ENCODE measurements around the gene IFRD2. TPM values are rescaled to one million over a fixed set of nuclear protein-coding genes. Genes with fewer than 3 reads are reported as not detected.

The IFRD2 gene
- total RNA-seq, 8 experiments from 2014 or later: 13.3 to 111 (median 24.8) TPM

DNA sequence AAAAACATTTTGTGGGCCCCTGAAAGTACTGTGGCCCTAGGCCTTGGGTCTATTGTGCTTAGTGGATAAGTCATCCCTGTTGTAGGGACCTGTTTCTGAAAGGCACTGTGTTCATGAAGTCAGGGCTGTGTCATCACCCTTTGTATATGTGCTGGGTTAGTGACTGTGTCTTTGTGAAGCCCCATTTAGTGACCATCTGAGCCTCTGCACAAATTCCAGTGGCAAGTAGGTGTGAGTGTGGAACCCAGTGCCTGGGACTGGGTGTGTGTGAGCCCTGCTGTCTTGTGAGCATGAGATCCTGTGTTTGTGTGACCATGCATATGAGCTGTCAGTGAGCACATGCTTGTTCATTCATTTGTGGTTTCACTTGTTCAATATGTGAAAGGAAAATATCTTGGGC is 12.4 kb upstream of the IFRD2 start:
- peaks cover 8 to 17% of the 10 kb centered on the region in 2 donors for H3K4me1 ChIP-seq (replicated peaks in 1 of 2)
- in situ Hi-C loops (cut with MboI; ENCODE audit: low pct_unique_long_range_greater_than_20kb in 2 of 9, low sequenced_read_pairs in 9 of 9, unreplicated experiment in 9 of 9): no loop called here
- H3K4me3 ChIP-seq: no peak overlapping the region
- no peak overlapping the region for H3K27ac ChIP-seq
- peak in 1 of 8 experiments; percentile 32 for ATAC-seq (replicated peaks in 6 of 8)

DNA sequence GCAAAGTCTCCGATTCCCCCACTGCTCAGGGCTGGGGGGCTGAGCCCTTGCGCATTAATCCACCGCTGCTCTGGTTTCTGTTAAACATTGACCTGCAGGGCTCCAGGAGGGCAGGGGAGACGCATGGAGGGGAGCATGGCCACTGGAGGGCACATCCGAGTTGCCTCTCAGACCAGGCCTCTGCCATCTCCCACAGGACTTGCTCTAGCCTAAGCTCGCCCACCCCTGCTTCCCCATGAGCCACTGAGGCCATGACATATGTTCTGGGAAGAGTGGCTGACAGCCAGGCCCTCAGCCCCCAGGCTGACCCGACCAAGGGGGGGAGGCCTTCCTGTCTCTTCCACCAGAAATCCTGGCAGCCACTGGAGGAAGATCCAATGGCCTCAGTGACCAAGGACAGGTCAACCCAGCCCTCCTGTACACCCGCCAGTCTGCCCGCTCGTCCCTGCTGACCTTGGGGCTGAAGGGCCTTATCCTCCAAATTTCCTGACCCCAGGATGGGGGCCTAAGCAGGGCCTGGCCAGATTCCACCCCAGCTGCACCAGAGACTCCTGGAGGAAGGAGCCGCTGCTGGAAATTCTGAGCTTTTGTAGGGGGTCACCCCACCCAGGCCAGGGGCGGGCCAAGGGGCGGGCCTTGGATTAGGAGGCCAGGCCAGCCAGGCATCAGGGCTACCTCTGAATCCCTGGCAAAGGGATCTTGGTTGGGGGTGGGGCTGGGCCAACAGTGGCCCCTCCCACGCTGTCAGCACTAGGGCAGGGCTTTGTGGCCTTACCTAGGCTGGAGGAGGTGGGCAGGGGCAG is 11.0 kb upstream of the IFRD2 start, which contains the start of gene HYAL1:
TSS of gene HYAL1 (minus strand) at position 562 of the 803 bp plus-strand sequence. CDS start 618 bp downstream, outside the sequence.
- ATAC-seq (replicated peaks in 6 of 8): peak in 3 of 8 experiments; percentile 6 to 43 (median 13)
- WGBS, 10 experiments: 56 to 80% (median 76%) methylated on average over 1 to 7 of the region's 14 CpGs; no CpG with 5 or more reads in 6 of the 10 experiments
- Histone ChIP-seq H3K27ac (peak within 1 kb of the TSS in 1 of 2 donors; percentile 21), H3K4me1 (replicated peaks in 1 of 2) (peaks cover 12 to 18% of the 10 kb centered on the region in 2 donors), H3K4me3 (no peak within 1 kb of the TSS)
- in situ Hi-C loops (cut with MboI; ENCODE audit: low pct_unique_long_range_greater_than_20kb in 2 of 9, low sequenced_read_pairs in 9 of 9, unreplicated experiment in 9 of 9): no loop called here

DNA sequence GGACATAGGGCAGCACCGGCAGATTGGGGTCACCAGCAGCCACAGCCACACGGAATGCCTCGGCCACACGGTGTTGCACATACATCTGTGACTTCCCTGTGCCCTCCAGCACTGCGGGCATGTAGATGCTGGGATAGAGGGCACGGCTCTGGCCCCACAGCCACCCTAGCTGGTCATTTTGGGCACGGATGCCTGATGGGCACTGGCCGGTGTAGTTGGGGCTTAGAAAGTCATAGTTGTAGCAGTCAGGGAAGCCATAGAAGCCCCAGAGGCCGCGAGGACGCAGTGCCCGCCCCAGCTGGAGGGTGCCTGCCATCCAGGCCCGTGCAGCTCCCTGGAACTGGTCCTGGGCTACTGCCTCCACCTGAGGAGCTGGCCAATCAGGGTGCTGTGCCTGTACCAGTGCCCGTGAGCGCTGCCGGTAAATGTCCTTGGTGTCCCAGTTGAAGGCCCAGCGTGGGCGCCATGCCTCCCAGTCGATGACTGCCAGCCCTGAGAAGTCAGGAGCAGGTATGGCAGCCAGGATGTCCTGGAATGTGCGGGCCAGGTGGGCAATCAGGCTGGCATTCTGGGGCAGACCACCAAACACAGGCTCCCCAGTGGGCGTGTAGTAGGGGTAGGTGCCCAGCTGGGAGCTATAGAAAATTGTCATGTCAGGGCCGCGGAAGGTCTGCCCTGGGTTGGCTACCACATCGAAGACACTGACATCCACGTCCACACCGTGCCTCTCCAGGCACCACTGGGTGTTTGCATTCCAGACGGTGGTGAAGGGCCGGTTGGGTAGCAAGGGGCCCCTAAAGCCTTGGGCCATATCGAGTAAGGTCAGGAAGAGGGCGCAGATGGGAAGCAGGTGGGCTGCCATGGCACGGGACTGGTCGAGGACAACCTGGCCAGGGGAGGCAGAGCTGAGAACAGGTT is 10.1 kb upstream of the IFRD2 start:
- 52 to 100% (median 90%) methylated on average over 2 to 15 of the region's 32 CpGs; no CpG with 5 or more reads in 1 of the 10 experiments for WGBS, 10 experiments

GRCh38 chr3:50300681-50301254 is 8.5 kb upstream of the IFRD2 start:
- peak overlapping the region in 1 of 5 donors; percentile 70 for H3K4me3 ChIP-seq
- no peak overlapping the region for H3K27ac ChIP-seq
- 100% methylated on average over 1 to 2 of the region's 6 CpGs; no CpG with 5 or more reads in 7 of the 10 experiments for WGBS, 10 experiments

More for the DNA sequence above, 10.1 kb upstream of the IFRD2 start:
- no peak overlapping the region for H3K4me3 ChIP-seq
- no peak for ATAC-seq (replicated peaks in 6 of 8)
- in situ Hi-C loops (cut with MboI; ENCODE audit: low pct_unique_long_range_greater_than_20kb in 2 of 9, low sequenced_read_pairs in 9 of 9, unreplicated experiment in 9 of 9): no loop called here
- H3K27ac ChIP-seq: no peak overlapping the region
- peaks cover 14 to 22% of the 10 kb centered on the region in 2 donors for H3K4me1 ChIP-seq (replicated peaks in 1 of 2)

GRCh38 chr3:50299929-50300680 is 7.9 kb upstream of the IFRD2 start:
- Histone ChIP-seq H3K4me3 (peak overlapping the region; percentile 33 to 73 (median 70)), H3K27ac (peak overlapping the region; percentile 20 to 32), H3K4me1 (replicated peaks in 1 of 2) (peaks cover 14 to 22% of the 10 kb centered on the region in 2 donors)
- 21 to 63% (median 39%) methylated on average over 2 to 8 of the region's 12 CpGs; no CpG with 5 or more reads in 2 of the 10 experiments for WGBS, 10 experiments
- in situ Hi-C loops (cut with MboI; ENCODE audit: low pct_unique_long_range_greater_than_20kb in 2 of 9, low sequenced_read_pairs in 9 of 9, unreplicated experiment in 9 of 9): no loop called here
- peak in 1 of 8 experiments; percentile 0 for ATAC-seq (replicated peaks in 6 of 8)

More at GRCh38 chr3:50300681-50301254, 8.5 kb upstream of the IFRD2 start:
- in situ Hi-C loops (cut with MboI; ENCODE audit: low pct_unique_long_range_greater_than_20kb in 2 of 9, low sequenced_read_pairs in 9 of 9, unreplicated experiment in 9 of 9): no loop called here
- ATAC-seq (replicated peaks in 6 of 8): no peak
- peaks cover 14 to 22% of the 10 kb centered on the region in 2 donors for H3K4me1 ChIP-seq (replicated peaks in 1 of 2)

GRCh38 chr3:50299638-50299928 is 7.4 kb upstream of the IFRD2 start:
- in situ Hi-C loops (cut with MboI; ENCODE audit: low pct_unique_long_range_greater_than_20kb in 2 of 9, low sequenced_read_pairs in 9 of 9, unreplicated experiment in 9 of 9): no loop called here
- WGBS, 10 experiments: 0 to 20% (median 0%) methylated on average over 1 to 2 of the region's 12 CpGs; no CpG with 5 or more reads in 4 of the 10 experiments
- H3K4me3 ChIP-seq: peak overlapping the region; percentile 33 to 73 (median 70)
- ATAC-seq (replicated peaks in 6 of 8): no peak
- peaks cover 14 to 22% of the 10 kb centered on the region in 2 donors for H3K4me1 ChIP-seq (replicated peaks in 1 of 2)
- peak overlapping the region; percentile 20 to 32 for H3K27ac ChIP-seq

DNA sequence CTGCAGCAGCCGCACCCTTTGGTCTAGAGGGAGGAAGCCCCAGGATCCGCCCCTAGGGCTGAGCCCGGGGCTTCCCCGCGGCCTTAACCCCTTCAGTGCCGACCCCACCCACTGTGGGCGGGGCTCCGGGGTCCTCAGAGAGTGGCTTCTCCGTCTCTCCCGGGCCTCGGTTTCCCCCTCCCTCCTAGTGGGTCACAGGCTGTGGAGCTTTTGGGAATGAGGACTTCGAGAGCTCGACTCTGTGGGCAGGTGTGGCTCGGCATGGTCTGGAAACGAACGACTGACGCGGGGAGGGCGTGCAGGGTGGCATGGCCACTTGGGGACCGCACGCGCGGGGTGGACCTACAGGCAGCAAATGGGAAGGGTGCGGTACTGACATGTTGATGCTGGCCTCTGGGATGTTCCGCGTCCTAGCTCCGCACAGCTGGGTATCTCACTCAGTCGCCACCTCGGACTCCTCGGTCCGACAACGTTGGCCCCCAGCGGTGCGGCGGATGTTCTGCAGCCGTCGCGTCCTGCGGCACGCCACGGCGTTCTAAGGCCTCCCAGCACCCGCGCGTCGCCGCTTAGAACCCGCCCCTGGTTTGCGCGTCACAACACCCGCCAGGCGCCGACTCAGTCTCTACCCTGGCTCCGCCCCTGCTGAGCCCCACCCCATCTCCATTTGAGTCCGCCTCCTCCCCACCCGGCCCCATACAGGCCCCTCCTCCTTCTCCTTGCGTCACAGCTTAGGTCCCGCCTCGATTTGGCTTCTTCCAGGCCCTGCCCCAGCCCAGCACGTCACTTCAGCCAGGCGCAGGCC is 6.8 kb upstream of the IFRD2 start, which contains the start of the genes HYAL3 and NAA80:
TSS of gene HYAL3 (minus strand) at position 570 of the 802 bp plus-strand sequence. CDS start 3,803 bp downstream, outside the sequence.
TSS of gene NAA80 (minus strand) at position 570 of the 802 bp plus-strand sequence. CDS start 1,942 bp downstream, outside the sequence.
- Histone ChIP-seq H3K4me3 (peak within 1 kb of the TSS; percentile 65 to 73 (median 70)), H3K27ac (peak within 1 kb of the TSS; percentile 79 to 80), H3K4me1 (replicated peaks in 1 of 2) (peaks cover 14 to 22% of the 10 kb centered on the region in 2 donors)
- ATAC-seq (replicated peaks in 6 of 8): peak; percentile 74 to 90 (median 86)
- in situ Hi-C loops (cut with MboI; ENCODE audit: low pct_unique_long_range_greater_than_20kb in 2 of 9, low sequenced_read_pairs in 9 of 9, unreplicated experiment in 9 of 9): no loop called here
- WGBS, 10 experiments: no CpG with 5 or more reads among the region's 61 CpGs

- H3K4me1 ChIP-seq (replicated peaks in 1 of 2): peaks cover 14 to 15% of the 10 kb centered on the region in 2 donors
- peak overlapping the region; percentile 79 to 80 for H3K27ac ChIP-seq
- in situ Hi-C loops (cut with MboI; ENCODE audit: low pct_unique_long_range_greater_than_20kb in 2 of 9, low sequenced_read_pairs in 9 of 9, unreplicated experiment in 9 of 9): no loop called here
- H3K4me3 ChIP-seq: peak overlapping the region; percentile 65 to 73 (median 70)
- no peak for ATAC-seq (replicated peaks in 6 of 8)
- 67 to 100% (median 81%) methylated on average over 1 to 2 of the region's 9 CpGs; no CpG with 5 or more reads in 6 of the 10 experiments for WGBS, 10 experiments
Measured at GRCh38 chr3:50297896-50298725, 5.9 kb upstream of the IFRD2 start.

DNA sequence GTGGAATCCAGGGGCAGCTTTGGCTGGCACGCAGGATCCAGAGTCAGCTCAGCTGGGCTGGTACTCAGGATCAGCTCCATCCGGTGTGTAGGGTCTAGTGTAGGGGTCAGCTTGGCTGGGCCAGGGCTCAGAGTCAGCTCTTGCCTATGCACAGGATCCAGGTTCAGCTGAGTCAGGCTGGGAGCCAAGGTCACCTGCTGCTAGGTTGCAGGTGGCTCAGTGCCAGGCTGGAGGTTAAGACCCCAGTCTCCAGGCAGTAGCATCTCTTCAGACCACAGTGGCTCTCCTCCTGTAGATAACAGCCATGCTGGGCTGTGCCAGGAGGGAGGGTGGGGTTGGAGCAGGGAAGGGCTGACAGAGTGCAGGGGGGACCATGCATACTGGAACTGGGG is 5.2 kb upstream of the IFRD2 start:
- no peak overlapping the region for H3K27ac ChIP-seq
- ATAC-seq (replicated peaks in 6 of 8): no peak
- in situ Hi-C loops (cut with MboI; ENCODE audit: low pct_unique_long_range_greater_than_20kb in 2 of 9, low sequenced_read_pairs in 9 of 9, unreplicated experiment in 9 of 9): no loop called here
- 80 to 100% methylated on average over 1 to 2 of the region's 2 CpGs; no CpG with 5 or more reads in 8 of the 10 experiments for WGBS, 10 experiments
- H3K4me3 ChIP-seq: no peak overlapping the region
- H3K4me1 ChIP-seq (replicated peaks in 1 of 2): peaks cover 18% of the 10 kb centered on the region in 2 donors

- Histone ChIP-seq H3K4me1 (replicated peaks in 1 of 2) (peaks cover 18% of the 10 kb centered on the region in 2 donors), H3K27ac (no peak overlapping the region), H3K4me3 (no peak overlapping the region)
- ATAC-seq (replicated peaks in 6 of 8): no peak
- in situ Hi-C loops (cut with MboI; ENCODE audit: low pct_unique_long_range_greater_than_20kb in 2 of 9, low sequenced_read_pairs in 9 of 9, unreplicated experiment in 9 of 9): no loop called here
- 83 to 90% methylated on average over 2 of the region's 18 CpGs; no CpG with 5 or more reads in 8 of the 10 experiments for WGBS, 10 experiments
Measured at GRCh38 chr3:50296721-50297383, 4.6 kb upstream of the IFRD2 start.
